AG09319 (cell line): ENCODE data around the gene NEK3.
A peak's percentile ranks its signal among the peaks of the same experiment; 100 is the strongest.

Experiments
- DNase-seq: peaks from one replicate; pipeline ENCODE4 v3.0.0-alpha.2; 2010; ENCODE audit warnings: low read depth; ENCODE audit errors: extremely low read depth
- CTCF ChIP-seq: IDR thresholded peaks from 2 replicates; pipeline ENCODE4 v1.5.1; 2011; ENCODE audit warnings: low read depth, mild to moderate bottlenecking, inconsistent platforms, low read length, moderate library complexity

The NEK3 gene

GRCh38 chr13:52130641-52131040, 28.8 kb downstream of the NEK3 start:
- DNase-seq, result no peak
- TF ChIP-seq CTCF, result no peak

- DNase-seq, result no peak
These were observed 30.4 kb downstream of the NEK3 start, which contains the start of gene NEK5 for GRCh38 chr13:52128714-52129700. NEK5 (minus strand) TSS chr13:52129073; CDS start chr13:52127482, 1,591 bp downstream.

GRCh38 chr13:52127783-52128702, 31.4 kb downstream of the NEK3 start:
- TF ChIP-seq CTCF, result peak; percentile 81
- no peak for DNase-seq

More at GRCh38 chr13:52128714-52129700, 30.4 kb downstream of the NEK3 start, which contains the start of gene NEK5:
- peak; percentile 60 for TF ChIP-seq CTCF

GRCh38 chr13:52127378-52127777, 32.0 kb downstream of the NEK3 start:
- no peak for TF ChIP-seq CTCF
- no peak for DNase-seq

- no peak for TF ChIP-seq CTCF
- DNase-seq, result no peak
These were observed 33.9 kb downstream of the NEK3 start for GRCh38 chr13:52125547-52125946.

- no peak for DNase-seq
- TF ChIP-seq CTCF, result no peak
These were observed 40.8 kb downstream of the NEK3 start for GRCh38 chr13:52118595-52118994.
